ENCODE measurements around the gene ARHGAP45. TPM values are rescaled to one million over a fixed set of nuclear protein-coding genes. Genes with fewer than 3 reads are reported as not detected.

Gene ARHGAP45
- total RNA-seq, 1 donor from 2014 or later: 0.57 TPM

DNA sequence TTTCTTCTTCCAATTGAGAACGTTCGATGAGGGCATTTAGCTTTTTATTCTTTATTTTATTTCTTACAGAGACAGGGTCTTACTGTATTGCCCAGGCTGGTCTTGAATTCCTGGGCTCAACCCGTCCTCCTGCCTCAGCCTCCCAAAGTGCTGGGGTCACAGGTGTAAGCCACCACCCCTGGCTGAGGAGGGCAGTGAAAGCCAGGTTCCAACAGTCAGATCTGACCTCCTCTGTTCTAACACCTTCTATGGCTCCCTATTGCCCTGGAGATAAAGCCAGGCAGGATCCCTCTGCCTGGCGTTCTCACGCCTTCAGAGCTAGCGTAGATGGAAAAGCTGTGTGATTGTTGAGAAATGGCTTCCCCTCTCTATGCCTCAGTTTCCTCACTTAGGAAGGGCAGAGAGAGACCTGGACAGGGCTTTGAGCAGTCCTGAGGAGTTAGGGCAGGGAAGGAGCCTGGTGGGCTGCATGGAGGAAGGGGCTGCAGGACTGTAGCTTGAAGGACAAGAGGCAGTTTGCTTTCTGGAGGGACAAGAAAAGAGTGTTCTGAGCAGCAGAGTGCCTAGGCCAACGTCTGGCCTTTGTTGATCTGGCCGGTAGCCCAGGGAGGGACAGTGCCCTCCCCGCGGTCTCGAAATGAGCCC lies 5.5 kb downstream of the ARHGAP45 start:
- no peak for DNase-seq (ENCODE audit: low spot score)
- H3K9me3 Mint-ChIP-seq (ENCODE audit: low read depth): no peaks in the 10 kb centered on the region
- H3K4me3 Mint-ChIP-seq (ENCODE audit: unreplicated experiment): no peak overlapping the region
- H3K27ac Mint-ChIP-seq (ENCODE audit: unreplicated experiment): no peak overlapping the region
- TF ChIP-seq, protein P1, sequence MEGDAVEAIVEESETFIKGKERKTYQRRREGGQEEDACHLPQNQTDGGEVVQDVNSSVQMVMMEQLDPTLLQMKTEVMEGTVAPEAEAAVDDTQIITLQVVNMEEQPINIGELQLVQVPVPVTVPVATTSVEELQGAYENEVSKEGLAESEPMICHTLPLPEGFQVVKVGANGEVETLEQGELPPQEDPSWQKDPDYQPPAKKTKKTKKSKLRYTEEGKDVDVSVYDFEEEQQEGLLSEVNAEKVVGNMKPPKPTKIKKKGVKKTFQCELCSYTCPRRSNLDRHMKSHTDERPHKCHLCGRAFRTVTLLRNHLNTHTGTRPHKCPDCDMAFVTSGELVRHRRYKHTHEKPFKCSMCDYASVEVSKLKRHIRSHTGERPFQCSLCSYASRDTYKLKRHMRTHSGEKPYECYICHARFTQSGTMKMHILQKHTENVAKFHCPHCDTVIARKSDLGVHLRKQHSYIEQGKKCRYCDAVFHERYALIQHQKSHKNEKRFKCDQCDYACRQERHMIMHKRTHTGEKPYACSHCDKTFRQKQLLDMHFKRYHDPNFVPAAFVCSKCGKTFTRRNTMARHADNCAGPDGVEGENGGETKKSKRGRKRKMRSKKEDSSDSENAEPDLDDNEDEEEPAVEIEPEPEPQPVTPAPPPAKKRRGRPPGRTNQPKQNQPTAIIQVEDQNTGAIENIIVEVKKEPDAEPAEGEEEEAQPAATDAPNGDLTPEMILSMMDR (IDR thresholded peaks at IDR 0.05): no peak
- H3K4me1 Mint-ChIP-seq (ENCODE audit: low read depth): peaks cover 5% of the 10 kb centered on the region
- H3K27me3 Mint-ChIP-seq (ENCODE audit: low read depth): peaks cover 20% of the 10 kb centered on the region
- no peaks in the 10 kb centered on the region for H3K36me3 Mint-ChIP-seq (ENCODE audit: low read depth)

DNA sequence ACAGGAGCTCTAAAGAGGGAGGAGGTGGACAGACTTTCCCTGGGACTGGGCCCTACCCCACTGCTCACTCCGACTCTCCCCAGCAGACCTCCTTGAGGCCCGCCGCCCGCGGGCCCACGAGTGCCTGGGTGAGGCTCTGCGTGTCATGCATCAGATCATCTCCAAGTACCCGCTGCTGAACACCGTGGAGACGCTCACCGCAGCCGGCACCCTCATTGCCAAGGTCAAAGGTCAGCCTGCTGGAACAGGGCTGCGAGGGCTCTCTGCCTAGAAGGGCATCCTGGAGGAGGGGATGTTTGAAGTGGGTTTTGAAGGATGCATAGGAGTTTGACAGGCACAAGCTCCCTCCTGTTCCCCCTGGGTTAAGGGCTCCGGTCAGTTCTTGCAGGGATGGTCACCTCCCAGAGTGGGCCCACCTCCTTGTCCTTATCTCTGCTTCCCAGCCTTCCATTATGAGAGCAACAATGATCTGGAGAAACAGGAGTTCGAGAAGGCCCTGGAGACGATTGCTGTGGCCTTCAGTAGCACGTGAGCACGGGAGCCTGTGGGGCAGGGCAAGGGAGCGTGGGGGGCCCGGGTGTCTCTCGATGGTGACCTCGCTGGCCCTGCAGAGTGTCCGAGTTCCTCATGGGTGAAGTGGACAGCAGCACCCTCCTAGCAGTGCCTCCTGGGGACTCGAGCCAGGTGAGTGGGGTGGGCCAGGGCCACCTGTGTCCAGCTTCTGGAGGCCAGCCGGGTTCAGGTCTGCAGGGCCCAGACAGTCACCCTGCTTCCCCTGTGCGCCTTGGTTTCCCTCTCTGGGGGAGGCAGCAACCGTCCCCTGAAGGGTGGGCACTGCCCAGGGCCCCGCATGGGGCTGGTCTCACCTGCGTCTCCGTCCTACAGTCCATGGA lies 6.3 kb downstream of the ARHGAP45 start:
- Mint-ChIP-seq H3K9me3 (ENCODE audit: low read depth) (no peaks in the 10 kb centered on the region), H3K27ac (ENCODE audit: unreplicated experiment) (no peak overlapping the region), H3K4me1 (ENCODE audit: low read depth) (peaks cover 5% of the 10 kb centered on the region), H3K36me3 (ENCODE audit: low read depth) (no peaks in the 10 kb centered on the region), H3K4me3 (ENCODE audit: unreplicated experiment) (no peak overlapping the region), H3K27me3 (ENCODE audit: low read depth) (peaks cover 18% of the 10 kb centered on the region)
- TF ChIP-seq, protein P1 (IDR thresholded peaks at IDR 0.05): no peak
- peak; percentile 86 for DNase-seq (ENCODE audit: low spot score)

DNA sequence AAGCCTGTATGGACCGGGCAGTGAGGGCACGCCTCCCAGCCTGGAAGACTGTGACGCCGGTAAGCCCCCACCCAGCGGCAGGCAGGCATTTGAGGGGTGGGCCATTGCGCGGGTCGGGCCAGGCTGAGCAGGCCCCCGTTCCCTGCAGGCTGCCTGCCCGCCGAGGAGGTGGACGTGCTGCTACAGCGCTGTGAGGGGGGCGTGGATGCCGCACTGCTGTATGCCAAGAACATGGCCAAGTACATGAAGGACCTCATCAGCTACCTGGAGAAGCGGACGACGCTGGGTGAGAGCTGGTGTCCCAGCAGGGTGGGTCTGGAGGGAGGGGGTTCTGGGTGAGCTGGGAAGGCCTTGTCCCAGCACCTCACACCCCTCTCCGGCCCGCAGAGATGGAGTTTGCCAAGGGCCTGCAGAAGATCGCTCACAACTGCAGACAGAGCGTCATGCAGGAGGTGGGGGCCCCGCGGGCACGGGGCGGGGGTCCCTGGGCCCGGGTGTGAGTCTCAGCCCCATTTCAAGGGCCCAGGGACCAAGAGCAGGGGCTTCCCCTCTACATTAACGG lies 7.1 kb downstream of the ARHGAP45 start:
- H3K27me3 Mint-ChIP-seq (ENCODE audit: low read depth): peaks cover 12% of the 10 kb centered on the region
- H3K4me3 Mint-ChIP-seq (ENCODE audit: unreplicated experiment): no peak overlapping the region
- H3K4me1 Mint-ChIP-seq (ENCODE audit: low read depth): peaks cover 5% of the 10 kb centered on the region
- peak; percentile 84 for DNase-seq (ENCODE audit: low spot score)
- no peaks in the 10 kb centered on the region for H3K36me3 Mint-ChIP-seq (ENCODE audit: low read depth)
- TF ChIP-seq, protein P1 (IDR thresholded peaks at IDR 0.05): no peak
- H3K27ac Mint-ChIP-seq (ENCODE audit: unreplicated experiment): no peak overlapping the region
- no peaks in the 10 kb centered on the region for H3K9me3 Mint-ChIP-seq (ENCODE audit: low read depth)

DNA sequence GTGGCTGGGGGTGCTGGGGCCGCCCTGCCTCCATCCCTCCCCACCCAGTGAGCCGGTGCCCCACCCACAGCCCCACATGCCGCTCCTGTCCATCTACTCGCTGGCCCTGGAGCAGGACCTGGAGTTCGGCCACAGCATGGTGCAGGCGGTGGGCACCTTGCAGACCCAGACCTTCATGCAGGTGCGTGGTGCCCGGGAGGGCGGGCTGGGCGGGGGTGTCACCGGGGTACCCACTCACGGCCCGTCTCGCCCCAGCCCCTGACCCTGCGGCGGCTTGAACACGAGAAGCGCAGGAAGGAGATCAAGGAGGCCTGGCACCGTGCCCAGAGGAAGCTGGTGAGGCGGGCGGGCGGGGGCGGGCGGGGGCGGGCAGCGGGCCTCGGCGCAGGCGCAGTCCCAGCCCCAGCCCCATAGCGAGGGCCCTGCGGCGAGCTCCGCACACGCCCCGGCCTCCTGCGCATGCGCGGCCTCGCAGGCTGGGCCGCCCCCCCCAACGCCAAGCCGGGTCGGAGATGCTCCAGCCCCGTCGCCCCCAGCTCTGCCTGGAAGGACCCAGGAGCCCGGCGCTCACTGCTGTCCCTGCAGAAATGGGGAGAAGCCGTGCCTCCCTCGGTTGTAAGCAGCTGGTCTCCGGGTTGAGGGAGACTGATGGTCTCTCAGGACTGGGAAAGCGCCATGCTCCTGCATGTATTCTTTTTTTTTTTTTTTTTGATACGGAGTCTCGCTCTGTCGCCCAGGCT lies 7.7 kb downstream of the ARHGAP45 start:
- TF ChIP-seq, protein P1 (IDR thresholded peaks at IDR 0.05): no peak
- no peak overlapping the region for H3K27ac Mint-ChIP-seq (ENCODE audit: unreplicated experiment)
- no peak overlapping the region for H3K4me3 Mint-ChIP-seq (ENCODE audit: unreplicated experiment)
- peaks cover 9% of the 10 kb centered on the region for H3K27me3 Mint-ChIP-seq (ENCODE audit: low read depth)
- no peaks in the 10 kb centered on the region for H3K9me3 Mint-ChIP-seq (ENCODE audit: low read depth)
- H3K36me3 Mint-ChIP-seq (ENCODE audit: low read depth): no peaks in the 10 kb centered on the region
- peak; percentile 82 for DNase-seq (ENCODE audit: low spot score)
- H3K4me1 Mint-ChIP-seq (ENCODE audit: low read depth): peaks cover 5% of the 10 kb centered on the region

DNA sequence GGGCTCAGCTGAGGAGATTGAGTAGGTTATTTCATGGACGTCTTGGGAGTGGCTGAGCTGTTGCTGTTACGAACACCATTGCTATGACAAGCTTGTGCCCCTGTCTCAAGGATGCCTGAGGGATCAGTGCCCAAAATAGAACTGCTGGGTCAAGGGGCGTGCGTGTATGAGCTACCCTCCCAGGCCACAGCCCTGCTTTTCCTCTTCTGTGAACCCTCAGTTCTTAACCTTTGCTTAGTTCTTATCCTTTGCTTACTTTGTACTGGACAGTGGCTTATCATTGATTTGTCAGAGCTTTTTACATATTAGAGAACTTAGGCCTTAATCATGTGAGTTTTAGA lies 9.0 kb downstream of the ARHGAP45 start:
- no peak for DNase-seq (ENCODE audit: low spot score)
- Mint-ChIP-seq H3K27me3 (ENCODE audit: low read depth) (peaks cover 7% of the 10 kb centered on the region), H3K27ac (ENCODE audit: unreplicated experiment) (no peak overlapping the region), H3K4me1 (ENCODE audit: low read depth) (peaks cover 5% of the 10 kb centered on the region), H3K36me3 (ENCODE audit: low read depth) (no peaks in the 10 kb centered on the region), H3K9me3 (ENCODE audit: low read depth) (no peaks in the 10 kb centered on the region), H3K4me3 (ENCODE audit: unreplicated experiment) (no peak overlapping the region)
- TF ChIP-seq, protein P1 (IDR thresholded peaks at IDR 0.05): no peak

All from chondrocyte (in vitro differentiated cells).